A549 treated with RU486 at 1 μM for 4 hours (cell line): Measurements from ENCODE around the gene ALKBH8. TPM values are rescaled to one million over a fixed set of nuclear protein-coding genes. Genes with fewer than 3 reads are reported as not detected.

Source experiments
- total RNA-seq: library from RNA; stranded (reverse); fragments of 200-300 nt; extraction: Qiagen RNA extraction; gene quantifications from 5 replicates; pipeline ENCODE4 v1.2.3, GENCODE V29; 2022; ENCODE audit warnings: low read depth

Gene ALKBH8
- total RNA-seq, result 5.7 to 10.8 TPM (median 8.3 TPM) in 5 replicates

GRCh38 chr11:107565219-107565937, at the start of gene ALKBH8:
ALKBH8 (minus strand) TSS chr11:107565735; CDS start chr11:107560893, 4,842 bp downstream.

DNA sequence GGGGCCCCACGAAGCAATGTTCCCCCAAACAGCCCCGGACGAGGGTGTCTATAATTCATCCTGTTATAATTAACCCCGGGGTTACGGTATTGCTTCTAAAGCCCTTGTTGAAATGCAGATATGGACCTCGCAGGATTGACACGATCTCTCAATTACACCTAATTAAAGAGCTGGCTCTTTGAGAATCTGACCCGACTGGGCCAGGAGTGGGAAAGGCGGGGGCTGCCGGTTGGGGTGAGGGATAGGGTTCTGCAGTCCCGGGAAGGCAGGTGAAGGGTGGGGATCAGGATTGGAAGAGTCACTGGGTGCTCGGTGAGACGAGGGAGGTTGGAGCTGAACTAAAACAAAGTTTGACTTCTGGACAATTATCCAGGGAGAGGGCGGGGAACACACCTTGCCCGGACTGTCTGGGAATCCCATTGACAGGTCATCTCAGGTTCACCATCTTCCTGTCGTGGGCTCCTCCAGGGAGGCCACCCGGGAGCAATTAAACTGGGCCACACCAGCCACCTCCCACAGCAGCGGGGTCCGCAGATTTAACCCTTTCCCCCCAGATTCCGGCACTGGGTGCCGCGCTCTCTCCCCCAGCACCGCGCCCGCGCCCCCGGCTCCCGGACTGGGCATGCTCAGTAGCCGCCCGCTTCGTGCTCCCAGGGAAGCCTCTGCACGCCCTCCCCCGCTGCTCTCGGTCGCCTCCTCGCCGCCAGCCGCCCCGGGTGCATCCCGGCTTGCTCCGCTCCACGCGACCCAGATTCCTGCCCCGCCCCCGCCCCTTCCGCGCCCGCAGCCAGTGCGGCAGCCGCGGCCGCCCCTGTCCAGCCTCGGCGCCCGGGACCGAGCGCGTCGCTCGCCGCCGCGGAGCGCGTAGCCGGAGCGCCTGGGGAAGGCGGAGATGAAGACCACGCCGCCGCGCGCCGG, 25.2 kb upstream of the ALKBH8 start, which contains the start of gene ELMOD1:
Gene ELMOD1, plus strand, starts transcription at position 688 of the 918 bp plus-strand sequence. CDS start 27,043 bp downstream, outside the sequence.

GRCh38 chr11:107457558-107458271, 107.8 kb downstream of the ALKBH8 start, which contains the start of gene CWF19L2:
CWF19L2 (minus strand) TSS chr11:107457825; CDS start chr11:107457816, 9 bp downstream.

Other genes starting within 250 kb of the ALKBH8 start
- 2.9 to 5.2 TPM (median 4.5 TPM) in 5 replicates for gene CWF19L2, start 107.9 kb downstream of the ALKBH8 start, total RNA-seq
- gene ELMOD1, start 25.4 kb upstream of the ALKBH8 start, total RNA-seq, result 0.15 to 0.41 TPM (median 0.26 TPM) in 5 replicates
- 0.64 to 1.5 TPM (median 0.97 TPM) in 5 replicates for gene SLN, start 146.3 kb upstream of the ALKBH8 start, total RNA-seq